Skin epidermis (tissue), 12 donors: ENCODE data around the gene ADAM21.
"Not testable (repeated sequence)": the region's sequence is repeated elsewhere in the genome, so short reads cannot be mapped to it uniquely, and the experiment has no call there.

ENCODE experiments used
- H3K27ac ChIP-seq, 21 experiments: fragments of 200-600 bp; sonication (generic) in 11 of 21; one replicate each; pipeline ENCODE4 v1.5.0; 2020; ENCODE audit warnings: mild to moderate bottlenecking in 3 of 21, inconsistent platforms in 2 of 21, moderate library complexity in 2 of 21
- H3K4me3 ChIP-seq, 7 experiments: fragments of 200-600 bp; sonication (generic) in 2 of 7; one replicate each; pipeline ENCODE4 v1.5.0; 2020; ENCODE audit warnings: inconsistent platforms in 2 of 7, mild to moderate bottlenecking in 2 of 7, moderate library complexity in 1 of 7

Gene ADAM21

GRCh38 chr14:70451874-70452273 lies at the start of gene ADAM21:
TSS of gene ADAM21 (plus strand) at chr14:70452174. CDS start at chr14:70457500, 5,326 bp downstream.
- no peak within 1 kb of the TSS for H3K27ac ChIP-seq

GRCh38 chr14:70403335-70403734 lies 48.6 kb upstream of the ADAM21 start:
- not testable (repeated sequence) for H3K27ac ChIP-seq, H3K4me3 ChIP-seq

More at GRCh38 chr14:70451874-70452273, at the start of gene ADAM21:
- no peak within 1 kb of the TSS for H3K4me3 ChIP-seq

GRCh38 chr14:70406216-70406615 lies 45.8 kb upstream of the ADAM21 start:
- H3K27ac ChIP-seq, H3K4me3 ChIP-seq: not testable (repeated sequence)

- Histone ChIP-seq H3K27ac (no peak overlapping the region), H3K4me3 (no peak overlapping the region)
Measured at GRCh38 chr14:70407621-70408020, 44.4 kb upstream of the ADAM21 start.

GRCh38 chr14:70415788-70416187 lies 36.2 kb upstream of the ADAM21 start:
- Histone ChIP-seq H3K27ac (no peak overlapping the region), H3K4me3 (peak overlapping the region in 6 of 7 experiments; percentile 38 to 80 (median 68))

- H3K27ac ChIP-seq: peak overlapping the region in 18 of 21 experiments; percentile 26 to 85 (median 74)
- H3K4me3 ChIP-seq: peak overlapping the region; percentile 38 to 80 (median 66)
Measured at GRCh38 chr14:70416338-70416724, 35.6 kb upstream of the ADAM21 start.

GRCh38 chr14:70416725-70417349 lies 35.1 kb upstream of the ADAM21 start, which contains the start of gene SYNJ2BP:
TSS of gene SYNJ2BP (minus strand) at chr14:70417090. CDS start at chr14:70416963, 127 bp downstream.
- Histone ChIP-seq H3K4me3 (peak within 1 kb of the TSS; percentile 38 to 80 (median 66)), H3K27ac (peak within 1 kb of the TSS in 18 of 21 experiments; percentile 26 to 85 (median 74))

GRCh38 chr14:70419270-70419931 lies 32.6 kb upstream of the ADAM21 start:
- not testable (repeated sequence) for H3K27ac ChIP-seq, H3K4me3 ChIP-seq

GRCh38 chr14:70422538-70422937 lies 29.4 kb upstream of the ADAM21 start:
- Histone ChIP-seq H3K4me3 (no peak overlapping the region), H3K27ac (no peak overlapping the region)

- no peak overlapping the region for H3K4me3 ChIP-seq
Measured at GRCh38 chr14:70425354-70425753, 26.6 kb upstream of the ADAM21 start.

GRCh38 chr14:70426555-70426954 lies 25.4 kb upstream of the ADAM21 start:
- not testable (repeated sequence) for H3K27ac ChIP-seq, H3K4me3 ChIP-seq

More at GRCh38 chr14:70425354-70425753, 26.6 kb upstream of the ADAM21 start:
- no peak overlapping the region for H3K27ac ChIP-seq

GRCh38 chr14:70436867-70437266 lies 15.1 kb upstream of the ADAM21 start:
- H3K4me3 ChIP-seq: no peak overlapping the region

GRCh38 chr14:70441641-70442040 lies 10.3 kb upstream of the ADAM21 start:
- no peak overlapping the region for H3K4me3 ChIP-seq
- no peak overlapping the region for H3K27ac ChIP-seq

More at GRCh38 chr14:70436867-70437266, 15.1 kb upstream of the ADAM21 start:
- H3K27ac ChIP-seq: no peak overlapping the region

GRCh38 chr14:70442750-70443149 lies 9.2 kb upstream of the ADAM21 start:
- H3K27ac ChIP-seq: no peak overlapping the region
- H3K4me3 ChIP-seq: no peak overlapping the region

GRCh38 chr14:70448633-70449340 lies 3.2 kb upstream of the ADAM21 start:
- no peak overlapping the region for H3K27ac ChIP-seq
- no peak overlapping the region for H3K4me3 ChIP-seq

GRCh38 chr14:70454731-70455130 lies 2.8 kb downstream of the ADAM21 start:
- H3K27ac ChIP-seq: no peak overlapping the region
- H3K4me3 ChIP-seq: no peak overlapping the region

- Histone ChIP-seq H3K27ac (no peak overlapping the region), H3K4me3 (no peak overlapping the region)
Measured at GRCh38 chr14:70468731-70469130, 16.8 kb downstream of the ADAM21 start.

GRCh38 chr14:70470863-70471563 lies 19.0 kb downstream of the ADAM21 start:
- H3K4me3 ChIP-seq, H3K27ac ChIP-seq: not testable (repeated sequence)

- H3K4me3 ChIP-seq: no peak overlapping the region
- no peak overlapping the region for H3K27ac ChIP-seq
Measured at GRCh38 chr14:70472253-70473159, 20.5 kb downstream of the ADAM21 start.
